K562 treated with DMSO at 1 percent for 4 hours (cell line): ENCODE data around the gene DCP1B. TPM values are rescaled to one million over a fixed set of nuclear protein-coding genes. Genes with fewer than 3 reads are reported as not detected.

Source experiments
- total RNA-seq: library from RNA; unstranded; fragments of 300-600 nt; gene quantifications from 2 replicates; pipeline ENCODE4 v1.2.3, GENCODE V29; 2022; ENCODE audit not compliant: insufficient read depth

DCP1B gene
- 2.1 and 6.2 TPM in 2 replicates for total RNA-seq

GRCh38 chr12:2004113-2004929 is at the start of gene DCP1B:
DCP1B (minus strand) TSS chr12:2004457; CDS start chr12:2004431, 26 bp downstream.

GRCh38 chr12:2052826-2053678 is 48.8 kb upstream of the DCP1B start, which contains the start of gene CACNA1C:
CACNA1C (plus strand) TSS chr12:2052987; CDS start chr12:2053563, 576 bp downstream.

DNA sequence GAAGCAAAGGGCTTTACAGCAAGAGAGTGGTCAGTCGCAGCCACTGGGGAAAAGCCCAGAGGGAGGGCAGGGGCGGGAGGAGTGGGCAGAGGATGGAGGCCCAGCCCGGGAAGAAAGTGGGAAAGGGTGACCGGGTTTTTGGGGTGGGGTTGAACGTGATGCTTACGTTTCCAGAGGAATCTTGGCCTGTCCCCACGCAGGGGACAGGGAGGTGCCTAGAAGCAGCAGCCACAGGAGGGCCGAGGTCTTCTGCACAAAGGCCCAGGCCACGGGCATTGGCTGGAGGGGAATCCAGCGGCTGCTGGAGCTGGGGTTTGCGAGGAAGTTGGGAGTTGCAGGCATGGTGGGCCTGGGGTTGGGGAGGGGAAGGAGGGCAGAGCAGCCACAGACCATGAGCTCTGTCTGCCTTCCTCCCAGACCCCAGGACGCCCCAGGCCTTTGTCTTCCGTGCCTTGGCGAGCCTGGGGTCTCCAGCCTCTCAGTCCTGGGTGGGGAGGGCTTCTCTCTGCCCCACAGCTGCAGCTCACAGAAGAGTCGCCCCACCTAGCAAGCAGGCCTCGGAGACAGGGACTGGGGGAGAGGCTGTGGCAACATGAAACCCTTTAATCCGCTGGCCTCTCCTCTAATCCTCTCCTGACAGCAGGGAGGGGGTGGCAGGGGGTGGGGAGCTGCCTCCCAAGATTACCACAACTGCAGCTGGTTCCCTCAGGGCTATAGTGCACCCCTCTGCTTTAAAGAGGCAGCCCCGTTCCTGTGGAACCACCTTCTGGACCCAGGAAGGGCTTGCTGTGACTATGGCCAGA is 86.0 kb downstream of the DCP1B start, which contains the start of gene CACNA2D4:
Gene CACNA2D4 (minus strand): TSS at position 572 of the 803 bp plus-strand sequence. CDS start 179 bp downstream, at position 393.

Other genes starting within 250 kb of the DCP1B start
- gene LRTM2, start 183.9 kb downstream of the DCP1B start, total RNA-seq, result not detected in 2 replicates
- 2.0 and 4.4 TPM in 2 replicates for gene CACNA2D4, start 85.8 kb downstream of the DCP1B start, total RNA-seq
- not detected in 2 replicates for gene CACNA1C, start 48.5 kb upstream of the DCP1B start, total RNA-seq